COLO668 (cell line): ENCODE results near the gene CYBC1.
A peak's percentile ranks its signal among the peaks of the same experiment; 100 is the strongest.

ENCODE experiments used
- DNase-seq: peaks from one replicate; lab custom pipeline; 2025; ENCODE audit not compliant: unreplicated experiment; lab: John Stamatoyannopoulos, UW

Gene CYBC1

DNA sequence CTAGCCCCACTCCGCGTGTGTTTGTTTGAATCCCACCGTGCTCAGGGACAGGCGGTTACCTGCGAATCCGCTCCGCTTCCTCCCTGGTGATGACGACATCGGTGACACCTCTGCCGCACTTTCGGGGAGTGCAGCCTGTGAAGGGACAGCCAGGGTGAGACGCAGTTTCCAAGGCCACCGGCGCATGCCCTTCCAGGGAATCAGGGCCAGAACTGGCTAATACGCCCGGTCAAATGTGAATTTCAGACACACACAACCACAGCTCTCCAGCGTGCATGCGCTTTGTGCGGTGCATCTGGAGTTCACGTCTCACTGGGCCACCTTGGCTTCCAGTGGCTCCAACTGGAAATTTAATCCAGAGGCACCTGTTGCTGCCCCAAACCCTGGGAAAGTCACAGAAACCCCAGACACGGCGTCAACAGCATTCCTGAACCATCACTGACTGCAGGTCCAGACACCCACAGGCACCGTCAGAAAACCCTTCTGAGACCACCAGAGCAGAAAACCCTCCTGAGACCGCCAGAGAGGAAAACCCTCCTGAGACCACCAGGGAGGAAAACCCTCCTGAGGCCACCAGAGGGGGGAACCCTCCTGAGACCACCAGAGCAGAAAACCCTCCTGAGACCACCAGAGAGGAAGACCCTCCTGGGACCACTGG is 39.0 kb downstream of the CYBC1 start:
- DNase-seq: no peak

DNA sequence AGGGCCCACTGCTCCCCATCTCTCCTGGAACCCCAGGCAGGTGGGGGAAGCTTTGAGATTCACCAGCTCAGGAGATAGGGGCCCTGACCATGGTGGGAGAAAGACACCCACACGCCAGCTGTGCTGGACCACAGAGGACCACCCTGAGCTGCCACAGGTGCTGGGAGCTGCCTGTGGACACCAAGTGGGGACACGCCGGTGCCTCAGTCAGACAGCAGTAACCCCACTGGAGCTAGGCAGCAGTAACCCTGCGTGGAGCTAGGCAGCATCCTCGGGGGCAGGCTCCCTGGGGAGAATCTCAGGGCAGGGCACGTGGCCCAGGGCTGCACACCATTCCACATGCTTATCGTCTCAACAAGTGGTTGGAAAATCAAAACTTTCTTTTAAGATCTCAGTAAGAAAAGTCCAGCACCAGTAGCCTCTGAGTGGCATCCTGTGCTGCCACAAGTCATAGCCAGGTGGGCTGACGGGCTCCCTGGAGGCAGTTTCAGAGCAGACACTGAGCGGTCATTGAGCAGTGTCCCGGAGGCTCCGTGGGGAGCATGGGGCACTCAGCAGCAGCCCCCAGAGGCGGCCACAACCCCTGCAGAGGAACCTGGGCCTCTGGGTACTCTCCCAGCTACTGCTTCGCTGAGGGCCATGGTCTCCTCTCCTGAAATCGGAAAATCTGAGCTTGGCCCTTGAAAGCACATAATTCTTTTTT is 40.4 kb downstream of the CYBC1 start:
- no peak for DNase-seq

DNA sequence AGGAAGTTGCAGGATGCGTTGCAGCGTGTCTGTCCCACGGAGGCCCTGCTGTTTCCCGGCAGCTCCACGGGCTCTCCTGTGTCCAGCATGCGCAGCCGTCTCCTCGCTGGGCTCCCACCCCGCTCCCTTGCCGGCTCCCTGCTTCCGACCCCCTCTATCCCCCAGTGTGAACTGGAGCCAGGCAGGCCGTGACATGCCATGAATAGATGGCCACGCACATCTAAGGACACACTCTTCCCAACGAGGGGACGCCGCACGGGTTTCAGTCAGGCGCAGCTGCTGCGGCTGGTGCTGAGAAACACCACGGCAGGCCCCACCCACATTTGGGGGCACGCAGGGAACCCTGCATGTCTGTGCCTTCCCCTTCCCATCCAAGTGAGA is 41.6 kb downstream of the CYBC1 start:
- no peak for DNase-seq

DNA sequence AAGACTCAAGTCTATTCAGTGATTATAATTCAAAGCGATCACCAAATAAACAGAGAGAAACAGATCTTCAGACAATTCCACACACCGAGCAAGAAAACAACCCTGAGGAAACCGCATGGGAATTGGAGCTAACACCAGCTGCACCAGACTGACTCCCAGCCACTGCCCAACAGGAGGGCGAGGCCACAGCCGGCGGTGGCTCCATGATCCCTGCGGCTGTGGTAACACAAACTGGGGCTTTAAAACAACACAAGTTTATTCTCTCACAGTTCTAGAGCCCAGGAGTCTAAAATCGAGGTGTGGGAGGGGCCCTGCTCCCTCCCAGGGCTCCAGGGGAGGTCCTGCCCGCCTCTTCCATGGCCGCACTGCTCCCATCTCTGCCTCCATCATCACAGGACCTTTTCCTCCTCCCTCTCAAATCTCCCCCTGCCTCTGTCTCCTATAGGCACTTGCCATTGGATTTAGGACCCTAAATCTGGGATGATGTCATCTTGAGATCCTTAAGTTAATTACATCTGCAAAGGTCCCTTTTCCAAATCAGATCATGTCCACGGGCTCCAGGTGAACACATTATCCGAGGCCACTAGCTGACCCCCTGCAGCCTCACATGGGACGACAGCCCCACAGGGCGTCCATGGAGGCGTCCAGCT is 42.1 kb downstream of the CYBC1 start:
- DNase-seq: no peak

DNA sequence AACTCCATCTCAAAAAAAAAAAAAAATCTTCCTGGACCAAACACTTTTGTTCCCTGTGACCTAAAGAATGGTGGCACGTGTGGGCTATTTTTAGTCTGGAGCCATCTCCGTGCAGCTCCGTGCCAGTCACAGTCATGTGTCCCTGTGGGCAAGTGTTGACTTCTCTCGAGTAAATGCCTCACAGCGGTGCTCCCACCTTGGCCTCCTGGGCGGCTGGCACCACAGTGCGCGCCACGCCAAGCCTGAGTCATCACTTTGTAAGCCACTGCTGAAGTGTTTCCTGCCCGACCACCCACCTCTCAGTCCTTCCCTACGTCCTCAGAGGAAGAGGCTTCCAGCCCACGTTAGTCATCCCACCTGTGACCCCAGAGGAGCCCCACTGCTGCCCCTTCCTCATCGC is 43.3 kb downstream of the CYBC1 start:
- DNase-seq: no peak

DNA sequence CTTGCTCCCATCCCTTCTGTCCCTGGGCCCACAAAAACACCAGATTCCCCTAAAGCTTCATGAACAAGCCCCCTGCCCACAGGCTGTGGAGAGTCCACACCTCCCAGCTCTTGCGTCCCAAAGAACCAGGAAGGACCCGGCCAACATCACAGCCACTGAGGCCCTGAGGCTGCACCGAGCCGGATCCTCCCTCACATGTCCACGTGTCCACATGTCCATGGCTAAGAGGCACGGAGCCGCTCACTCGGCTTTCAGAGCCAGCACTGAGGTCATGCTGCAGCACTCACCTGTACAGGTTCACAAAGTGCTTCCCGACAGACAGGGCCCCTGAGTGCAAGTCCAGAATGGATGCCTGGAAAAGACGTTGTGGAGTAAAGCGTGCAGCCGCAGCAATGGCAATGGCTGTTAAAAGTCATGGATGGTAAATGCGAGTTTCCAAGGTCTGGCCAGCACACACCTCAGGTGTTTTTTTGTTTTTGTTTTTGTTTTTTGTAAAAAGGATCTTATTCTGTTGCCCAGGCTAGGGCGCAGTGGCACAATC is 44.4 kb downstream of the CYBC1 start:
- DNase-seq: no peak

DNA sequence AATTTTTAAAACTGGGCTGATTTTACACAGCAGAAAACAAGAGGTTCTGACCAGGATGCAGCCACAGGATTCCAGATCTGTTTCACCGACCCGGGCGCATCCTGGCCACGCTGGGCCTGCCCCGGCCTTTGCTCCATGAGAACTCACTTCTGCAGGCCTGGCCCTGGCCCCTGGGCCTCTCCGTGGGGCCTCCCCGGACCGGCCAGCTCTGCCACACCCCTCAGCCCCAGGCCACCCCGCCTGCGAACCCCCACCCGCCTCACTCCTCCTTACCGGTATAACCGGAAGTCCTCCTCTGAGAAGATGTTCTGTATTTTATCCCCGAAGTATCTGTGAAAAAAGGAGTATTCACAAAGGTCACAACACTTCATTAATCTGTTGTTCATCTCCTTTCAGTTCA is 45.5 kb downstream of the CYBC1 start:
- DNase-seq: no peak

DNA sequence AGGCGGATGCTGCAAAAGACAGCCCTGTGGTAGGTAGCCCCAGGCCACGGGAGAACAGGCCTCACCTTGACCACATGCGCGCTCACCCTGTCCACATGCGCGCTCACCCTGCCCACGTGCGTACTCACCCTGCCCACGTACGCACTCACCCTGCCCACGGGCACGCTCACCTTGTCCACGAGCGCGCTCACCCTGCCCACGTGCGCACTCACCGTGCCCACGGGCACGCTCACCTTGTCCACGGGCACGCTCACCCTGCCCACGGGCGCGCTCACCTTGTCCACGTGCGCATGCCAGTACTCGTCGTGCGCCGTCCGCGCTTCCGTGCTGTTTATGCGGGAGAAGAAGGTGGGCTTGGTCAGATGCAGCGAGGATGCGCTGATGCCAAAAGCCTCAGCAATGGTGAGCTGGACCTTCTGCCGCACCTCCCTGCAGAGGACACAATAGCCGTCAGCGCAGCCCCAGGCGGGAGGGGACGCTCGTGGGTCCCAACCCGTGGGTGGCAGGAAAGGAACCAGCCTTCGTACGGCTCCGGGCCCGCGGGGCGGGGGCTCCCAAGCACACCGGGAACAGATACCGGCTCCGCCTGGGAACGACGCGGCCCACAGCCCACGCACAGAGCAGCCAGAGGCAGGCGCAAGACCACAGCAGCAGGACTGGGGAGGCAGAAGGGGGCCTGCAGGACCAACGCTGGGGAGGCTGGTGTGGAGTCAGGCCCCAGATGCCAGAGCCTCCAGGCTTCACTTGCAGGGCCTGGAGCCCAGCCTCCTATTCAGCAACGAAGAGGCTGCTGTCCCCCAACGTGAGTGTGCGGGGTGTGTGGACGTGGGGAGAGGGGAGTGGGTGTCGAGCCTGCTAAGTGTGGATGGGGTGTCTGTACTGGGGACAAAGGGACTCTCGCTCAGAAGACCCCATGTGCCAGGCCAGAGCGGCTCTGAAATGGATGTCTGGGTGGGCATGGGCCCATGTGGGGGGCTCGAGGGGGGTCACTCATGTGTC is 46.6 kb downstream of the CYBC1 start:
- DNase-seq: no peak

DNA sequence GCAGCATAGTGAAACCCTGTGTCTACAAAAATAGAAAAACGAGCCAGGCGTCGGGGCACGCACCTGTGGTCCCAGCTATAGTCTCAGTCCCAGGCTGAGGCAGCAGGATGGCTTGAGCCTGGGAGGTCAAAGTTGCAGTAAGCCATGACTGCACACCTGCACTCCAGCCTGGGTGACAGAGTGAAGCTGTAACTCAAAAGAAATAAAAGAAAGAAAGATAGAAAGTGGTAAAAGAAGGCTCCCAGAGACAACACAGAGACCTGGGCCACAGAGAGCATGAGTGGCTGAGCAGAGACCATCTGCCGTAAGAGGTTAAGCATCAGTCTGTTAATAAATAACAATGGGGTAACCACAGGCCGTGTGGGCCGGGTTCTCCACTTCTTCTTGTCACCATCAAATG is 47.7 kb downstream of the CYBC1 start:
- peak; percentile 33 for DNase-seq

DNA sequence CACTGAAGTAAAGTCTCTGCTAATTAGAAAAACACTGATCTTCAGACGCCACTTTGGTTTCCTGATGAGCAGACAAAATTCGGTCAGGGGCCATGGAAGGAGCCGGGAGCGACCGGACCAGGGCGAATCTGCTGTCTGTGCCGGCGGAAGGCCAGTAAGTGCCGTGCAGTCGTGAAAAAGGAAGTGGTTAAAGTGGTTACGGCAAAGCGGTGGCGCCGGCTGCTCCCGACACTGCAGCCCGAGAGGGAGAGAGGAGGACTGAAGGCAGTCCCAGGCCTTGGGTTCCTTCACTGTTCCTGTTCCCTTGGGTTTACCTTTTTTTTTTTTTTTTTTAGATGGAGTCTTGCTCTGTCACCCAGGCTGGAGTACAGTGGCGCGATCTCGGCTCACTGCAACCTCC is 49.7 kb downstream of the CYBC1 start:
- no peak for DNase-seq

DNA sequence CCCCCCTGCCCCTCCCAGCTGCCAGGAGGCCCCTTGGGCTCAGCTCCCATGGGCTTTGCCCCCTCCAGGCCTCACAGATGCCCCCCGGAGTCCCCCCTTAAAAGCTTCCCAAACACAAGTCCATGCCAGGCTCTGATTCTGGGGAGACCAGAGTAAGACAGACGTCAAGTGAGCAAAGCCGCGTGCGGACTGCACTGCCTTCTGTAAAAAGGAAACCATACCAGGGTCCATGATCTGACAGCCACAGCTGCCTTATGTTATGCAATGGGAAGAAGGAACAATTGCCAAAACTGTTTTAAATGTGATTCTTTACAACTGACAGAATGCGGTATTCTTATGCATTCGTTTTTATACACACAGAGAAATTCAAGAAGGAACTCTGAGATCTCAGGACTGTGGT is 50.3 kb downstream of the CYBC1 start:
- no peak for DNase-seq

DNA sequence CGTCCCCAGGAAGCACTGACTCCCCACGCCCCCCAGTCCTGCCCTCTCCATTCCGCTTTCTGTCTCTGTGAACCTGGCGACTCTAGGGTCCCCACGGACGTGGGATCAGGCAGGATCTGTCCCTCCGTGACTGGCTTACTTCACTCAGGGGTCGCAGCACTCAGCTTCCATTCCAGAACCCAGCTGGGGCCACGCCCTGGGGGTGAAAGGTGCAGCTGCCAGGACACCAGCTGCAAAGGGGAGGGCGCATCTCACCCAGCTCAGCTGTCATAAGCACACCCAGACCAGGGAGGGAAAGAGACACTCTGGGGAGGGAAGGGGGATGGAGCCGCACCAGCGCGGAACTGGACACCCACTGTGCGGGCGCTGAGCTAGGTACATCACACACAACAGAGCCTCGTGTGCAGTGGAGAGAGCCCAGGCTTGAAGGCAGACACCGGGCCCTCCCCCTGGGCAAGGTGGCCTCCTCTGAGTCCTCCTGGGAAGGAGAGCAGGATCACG is 50.9 kb downstream of the CYBC1 start:
- peak; percentile 77 for DNase-seq

DNA sequence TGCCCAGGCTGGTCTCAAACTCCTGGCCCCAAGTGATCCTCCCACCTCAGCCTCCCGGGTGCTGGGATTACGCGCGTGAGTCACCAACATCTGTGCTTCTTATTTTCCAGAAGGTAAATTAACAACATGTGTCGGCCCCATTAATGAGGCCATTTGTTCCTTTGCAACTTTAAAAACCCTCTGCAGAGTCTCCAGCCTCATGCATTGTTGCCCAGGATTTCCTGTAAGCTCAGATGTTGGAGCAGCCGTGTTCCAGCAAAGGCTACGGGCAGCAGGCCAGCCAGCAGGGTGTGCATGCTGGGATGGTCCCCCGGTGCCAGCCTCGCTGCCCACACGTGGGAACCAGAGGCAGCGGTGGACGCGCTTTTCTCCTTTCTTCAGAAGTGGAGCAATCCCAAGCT is 51.5 kb downstream of the CYBC1 start:
- no peak for DNase-seq

DNA sequence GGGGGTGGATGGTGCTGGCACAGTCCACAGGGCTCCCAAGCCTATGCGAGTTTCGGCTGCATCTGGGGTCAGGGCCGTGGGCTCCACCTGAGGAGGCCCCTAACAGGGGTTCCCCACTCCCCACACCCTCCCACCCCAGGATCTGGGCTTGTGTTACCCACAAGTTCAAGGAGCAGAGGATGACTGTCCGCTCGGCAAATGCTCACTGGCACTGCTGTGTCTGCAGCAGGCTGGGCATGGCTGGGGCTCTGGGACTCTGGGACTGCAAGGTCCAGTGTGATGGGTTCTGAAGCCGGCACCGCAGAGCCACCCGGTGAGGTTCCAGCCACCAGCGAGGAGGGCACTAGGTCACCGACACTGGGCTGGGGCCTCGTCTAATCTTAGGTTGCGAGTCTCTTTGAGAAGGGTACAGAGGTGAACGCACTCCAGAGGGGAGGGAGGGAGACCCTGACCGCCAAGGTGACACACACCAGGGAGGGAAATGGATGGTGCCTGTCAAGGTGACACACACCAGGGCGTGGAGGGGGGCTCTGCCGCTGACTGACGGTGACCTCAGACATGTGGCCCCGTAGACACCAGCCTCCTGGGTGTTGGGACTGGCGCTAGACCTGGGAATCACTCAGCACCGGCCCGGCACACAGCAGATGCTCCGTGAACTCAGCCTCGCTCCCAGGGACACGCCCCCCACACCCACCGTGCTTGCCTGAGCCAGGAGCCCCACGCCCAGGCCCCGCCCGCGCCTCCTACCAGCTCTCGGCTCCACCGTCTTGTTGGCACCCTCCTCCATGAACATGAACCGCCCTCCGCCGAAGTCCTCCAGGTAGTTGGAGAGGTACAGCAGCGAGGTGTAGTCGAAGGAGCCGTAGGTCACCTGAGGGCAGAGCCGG is 52.9 kb downstream of the CYBC1 start:
- DNase-seq: peak; percentile 19

DNA sequence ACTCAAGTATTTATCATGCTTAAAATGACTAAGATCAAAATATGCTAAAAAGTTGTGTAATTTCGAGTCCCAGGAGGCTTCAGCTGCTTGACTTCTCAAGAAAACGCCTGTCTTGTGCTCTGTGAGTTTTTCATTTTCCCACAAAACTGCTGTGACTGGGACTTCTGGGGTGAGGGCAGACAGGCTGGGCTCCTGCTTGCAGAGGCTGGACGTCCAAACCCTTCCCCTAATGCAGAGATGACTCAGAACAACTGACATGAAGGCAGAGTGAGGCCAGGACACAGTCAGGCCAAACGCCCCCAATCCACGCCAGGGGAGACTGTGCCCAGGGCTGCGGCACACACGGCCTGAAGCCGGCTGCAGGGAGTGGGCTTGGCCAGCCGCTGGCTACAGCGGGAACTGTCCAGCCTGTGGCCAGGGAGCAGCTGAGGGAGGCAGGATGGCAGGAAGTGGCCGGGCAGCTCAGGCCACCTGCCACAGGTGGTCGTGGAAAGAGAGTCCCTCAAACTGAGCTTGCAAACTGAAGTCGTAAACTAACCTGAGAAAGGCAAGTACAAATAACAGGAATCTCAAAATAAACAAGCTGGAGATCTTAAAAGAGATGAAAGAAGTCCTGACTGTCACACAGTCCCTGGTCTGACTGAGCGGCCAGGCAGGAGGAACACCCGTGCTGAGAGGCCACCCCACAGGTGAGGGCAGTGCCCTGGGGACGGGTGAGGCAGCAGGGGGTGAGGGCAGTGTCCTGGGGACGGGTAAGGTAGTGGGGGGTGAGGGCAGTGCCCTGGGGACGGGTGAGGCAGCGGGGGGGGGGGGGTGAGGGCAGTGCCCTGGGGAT is 53.7 kb downstream of the CYBC1 start:
- DNase-seq: no peak

DNA sequence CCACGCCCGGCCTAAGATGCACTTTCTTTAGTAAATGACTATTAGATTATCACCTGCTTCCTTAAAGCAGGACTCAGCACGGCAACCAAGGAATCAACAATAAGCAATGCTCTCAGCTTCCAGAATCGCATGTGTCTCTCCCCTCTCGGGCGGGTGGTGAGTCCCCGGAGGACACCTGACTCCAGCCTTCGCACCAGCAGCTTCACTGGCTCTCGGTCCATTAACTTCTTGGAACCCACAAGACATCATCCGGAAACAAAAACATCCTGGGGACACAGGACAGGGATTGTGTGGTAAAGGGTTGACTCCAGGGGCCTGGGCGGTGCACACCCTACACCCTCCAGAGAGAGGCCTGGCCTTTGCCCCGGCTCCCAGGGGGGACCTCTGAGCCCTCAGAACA is 56.3 kb downstream of the CYBC1 start:
- no peak for DNase-seq

DNA sequence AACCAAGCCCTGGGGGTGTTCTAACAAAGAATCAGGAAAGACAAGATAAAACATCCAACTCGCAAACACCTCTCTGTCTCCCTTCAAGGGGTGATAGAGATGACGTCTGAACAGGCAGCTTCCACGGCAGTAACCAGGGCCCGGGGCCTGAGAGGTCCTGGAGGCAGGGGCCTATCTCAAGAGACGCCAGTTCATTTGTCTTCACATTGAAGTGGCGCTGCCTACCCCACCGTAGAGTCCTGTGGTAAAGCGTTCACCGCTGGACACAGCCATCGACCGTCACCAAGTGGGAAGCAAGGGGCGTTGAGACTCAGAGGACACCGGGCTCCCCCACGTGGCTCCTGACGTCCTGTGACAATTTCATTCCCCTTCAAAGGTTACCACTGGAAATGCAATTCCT is 57.6 kb downstream of the CYBC1 start:
- no peak for DNase-seq
